ENCODE measurements around the gene FBXL15.

- no peak for TF ChIP-seq POLR2A (IDR thresholded peaks at IDR 0.05)
- TF ChIP-seq CTCF (IDR thresholded peaks at IDR 0.05), result no peak
These were observed 16.1 kb upstream of the FBXL15 start for GRCh38 chr10:102404361-102405107.

Data from gastroesophageal sphincter (tissue), 3 donors.